Transverse colon (tissue), 4 donors: ENCODE data around the gene NID2. TPM values are rescaled to one million over a fixed set of nuclear protein-coding genes. Genes with fewer than 3 reads are reported as not detected.

Experiments used
- DNase-seq: peaks from one replicate; pipeline ENCODE4 v3.0.0-alpha.2; 2019
- H3K27ac ChIP-seq, 4 donors: fragments of 200-600 bp; sonication (generic); 2 replicates each; pipeline ENCODE4 v1.5.1; 2016 to 2018; ENCODE audit warnings: inconsistent platforms in 4 of 4
- H3K27me3 ChIP-seq: fragments of 200-600 bp; sonication (generic); 2 replicates; pipeline ENCODE4 v1.5.1; 2017; ENCODE audit warnings: inconsistent platforms
- H3K36me3 ChIP-seq, 4 donors: fragments of 200-600 bp; sonication (generic); 2 replicates each; pipeline ENCODE4 v1.5.1; 2017 to 2019; ENCODE audit warnings: inconsistent platforms in 4 of 4
- H3K4me1 ChIP-seq, 4 donors: fragments of 200-600 bp; sonication (generic); 2 replicates each; pipeline ENCODE4 v1.5.1; 2017 to 2020; ENCODE audit warnings: inconsistent platforms in 4 of 4
- H3K4me3 ChIP-seq, 4 donors: fragments of 200-600 bp; sonication (generic); 1 replicate in 1 of 4; 2 replicates in 3 of 4; pipeline versions ENCODE4 v1.5.1 to v1.6.1; 2017 to 2019; ENCODE audit warnings: inconsistent platforms in 4 of 4
- H3K9me3 ChIP-seq, 2 donors: fragments of 200-600 bp; sonication (generic); 2 replicates each; pipeline ENCODE4 v1.5.1; 2017 to 2019; ENCODE audit warnings: inconsistent platforms in 2 of 2
- CTCF ChIP-seq, 5 experiments: fragments of 200-600 bp in 3 of 5; fragments of 450-650 bp in 2 of 5; sonication (generic) in 3 of 5; IDR thresholded peaks; 1 replicate in 2 of 5; 2 replicates in 3 of 5; pipeline ENCODE4 v1.5.1; 2016 to 2017; ENCODE audit warnings: antibody characterized with exemption in 5 of 5, inconsistent platforms in 3 of 5, mild to moderate bottlenecking in 2 of 5, moderate library complexity in 1 of 5
- EP300 ChIP-seq: sonication (generic); formaldehyde crosslinking; IDR thresholded peaks from one replicate; pipeline ENCODE4 v1.6.1; 2017; ENCODE audit warnings: antibody characterized with exemption, low read depth
- POLR2A ChIP-seq: fragments of 450-650 bp; IDR thresholded peaks from one replicate; pipeline ENCODE4 v1.6.1; 2016; ENCODE audit warnings: antibody characterized with exemption, mild to moderate bottlenecking, moderate library complexity
- POLR2AphosphoS5 ChIP-seq, 3 donors: sonication (generic); formaldehyde crosslinking; IDR thresholded peaks; one replicate each; pipeline ENCODE4 v1.6.1; 2016; ENCODE audit warnings: antibody characterized with exemption in 3 of 3
- WGBS, 2 donors: methylation state at CpG; one replicate each; pipeline ENCODE4 v1.1.5; 2018; ENCODE audit warnings: low coverage in 1 of 2; 5-methylcytosine and 5-hydroxymethylcytosine counted together
- in situ Hi-C, 4 donors: fragments of 200-750 bp; cut with MboI; loops; one replicate each; pipeline versions ENCODE4 v1.15.0 to v1.15.1; 2017; ENCODE audit warnings: low sequenced_read_pairs in 3 of 4, low pct_ligation_motif_present in 1 of 4, low pct_unique_long_range_greater_than_20kb in 1 of 4
- intact Hi-C: fragments of 100-400 bp; cut with DNase I; formaldehyde crosslinking; loops from one replicate; pipeline ENCODE4 v1.15.1; 2023; ENCODE audit warnings: low total_unique reads
- total RNA-seq, 4 donors: library from RNA; depleted of rRNA; stranded (reverse); fragments of >200 nt; gene quantifications; one replicate each; pipeline ENCODE4 v1.1.0, GENCODE V29; 2016

The NID2 gene
- total RNA-seq, 4 donors from 2014 or later, result 8.3 to 62.7 (median 27.4) TPM

DNA sequence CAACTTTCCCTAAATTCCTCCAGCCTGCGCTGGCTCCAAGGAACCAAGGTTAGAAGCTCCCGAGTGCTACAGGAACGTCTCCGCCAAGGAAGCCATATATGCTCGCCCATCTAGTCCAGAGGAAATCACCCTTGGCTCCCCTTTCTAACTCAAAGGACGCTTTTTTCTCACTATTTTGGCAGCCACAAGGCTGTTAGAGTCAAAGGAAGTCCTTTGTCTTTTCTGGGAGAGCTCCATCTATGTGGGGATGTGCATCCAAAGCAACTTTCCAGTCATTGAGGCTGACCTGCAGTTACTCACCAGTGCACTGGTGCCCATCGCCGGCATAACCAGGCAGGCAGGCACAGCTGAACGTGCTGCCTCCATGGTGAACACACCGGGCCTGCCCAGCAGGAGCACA is 42.0 kb downstream of the NID2 start:
- intact Hi-C loops (no loop called here), in situ Hi-C loops (no loop called here)
- H3K27ac ChIP-seq, result no peak overlapping the region
- no peak overlapping the region for H3K4me3 ChIP-seq
- TF ChIP-seq POLR2A (no peak), POLR2AphosphoS5 (IDR thresholded peaks at IDR 0.05) (no peak), CTCF (IDR thresholded peaks at IDR 0.05) (no peak), EP300 (no peak)
- no peaks in the 10 kb centered on the region for H3K9me3 ChIP-seq
- H3K27me3 ChIP-seq, result no peaks in the 10 kb centered on the region
- peaks cover 0 to 5% (median 2%) of the 10 kb centered on the region in 4 donors for H3K4me1 ChIP-seq
- no peak for DNase-seq
- H3K36me3 ChIP-seq, result no peaks in the 10 kb centered on the region
- WGBS, 2 donors, result 72 to 92% methylated on average over 2 to 10 of the region's 10 CpGs

DNA sequence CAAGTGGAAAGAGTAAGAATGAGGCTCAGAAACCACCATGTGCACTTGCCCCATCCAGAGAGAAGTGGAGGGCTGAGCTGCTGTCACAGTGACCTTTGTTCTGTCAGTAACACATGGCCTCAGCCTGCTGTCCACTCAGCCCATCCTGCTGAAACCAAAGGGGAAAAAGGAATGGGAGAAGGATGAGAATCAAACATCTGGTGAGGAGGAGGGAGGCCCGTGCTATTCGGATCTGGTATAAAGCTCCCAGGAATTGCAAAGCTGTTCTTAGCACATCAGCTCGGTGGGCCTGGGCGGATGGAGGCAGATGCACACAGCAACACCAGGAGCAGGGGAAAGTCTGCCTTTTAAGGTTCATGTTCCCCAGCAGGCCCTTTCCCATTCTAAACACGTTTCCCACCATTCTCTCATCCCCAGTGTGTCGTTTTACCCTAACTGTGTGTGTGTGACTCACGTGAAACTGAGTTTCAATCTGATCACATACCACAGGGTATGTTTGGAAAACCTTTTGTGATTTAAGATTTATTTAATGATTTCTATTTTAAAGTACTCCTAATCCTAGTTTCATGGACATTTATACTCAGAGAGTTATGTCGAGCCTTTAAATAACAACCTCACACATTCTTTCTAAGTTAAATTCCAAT is 42.7 kb downstream of the NID2 start:
- Histone ChIP-seq H3K36me3 (no peaks in the 10 kb centered on the region), H3K4me1 (peaks cover 0 to 13% (median 9%) of the 10 kb centered on the region in 4 donors), H3K9me3 (no peaks in the 10 kb centered on the region), H3K4me3 (no peak overlapping the region), H3K27ac (no peak overlapping the region), H3K27me3 (no peaks in the 10 kb centered on the region)
- intact Hi-C loops (no loop called here), in situ Hi-C loops (no loop called here)
- WGBS, 2 donors, result 86 to 100% methylated on average over 1 to 8 of the region's 8 CpGs
- TF ChIP-seq POLR2AphosphoS5 (IDR thresholded peaks at IDR 0.05) (no peak), POLR2A (no peak), EP300 (no peak), CTCF (IDR thresholded peaks at IDR 0.05) (no peak)
- DNase-seq, result no peak

DNA sequence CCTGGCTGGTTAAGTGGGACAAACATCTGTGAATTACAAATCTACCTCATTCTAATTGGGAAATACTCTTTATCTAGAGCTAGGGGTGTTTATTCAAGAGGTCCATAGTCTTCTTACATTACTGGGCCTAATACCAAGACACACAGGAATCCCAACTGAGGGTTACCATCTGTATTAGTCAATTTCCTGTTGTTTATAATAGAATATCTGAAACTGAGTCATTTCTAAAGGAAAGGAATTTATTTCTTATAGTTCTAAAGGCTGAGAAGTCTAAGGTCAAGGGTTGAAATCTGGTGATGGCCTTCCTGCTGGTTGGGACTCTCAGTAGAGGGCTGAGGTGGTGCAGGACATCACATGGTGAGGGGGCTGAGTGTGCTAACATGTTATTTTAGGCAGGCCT is 43.5 kb downstream of the NID2 start:
- H3K27me3 ChIP-seq, result no peaks in the 10 kb centered on the region
- no peak overlapping the region for H3K4me3 ChIP-seq
- H3K27ac ChIP-seq, result no peak overlapping the region
- H3K9me3 ChIP-seq, result no peaks in the 10 kb centered on the region
- no peaks in the 10 kb centered on the region for H3K36me3 ChIP-seq
- DNase-seq, result no peak
- TF ChIP-seq CTCF (IDR thresholded peaks at IDR 0.05) (no peak), POLR2AphosphoS5 (IDR thresholded peaks at IDR 0.05) (no peak)
- intact Hi-C loops, result no loop called here
- H3K4me1 ChIP-seq, result peaks cover 0 to 20% (median 15%) of the 10 kb centered on the region in 4 donors
- in situ Hi-C loops, result no loop called here

DNA sequence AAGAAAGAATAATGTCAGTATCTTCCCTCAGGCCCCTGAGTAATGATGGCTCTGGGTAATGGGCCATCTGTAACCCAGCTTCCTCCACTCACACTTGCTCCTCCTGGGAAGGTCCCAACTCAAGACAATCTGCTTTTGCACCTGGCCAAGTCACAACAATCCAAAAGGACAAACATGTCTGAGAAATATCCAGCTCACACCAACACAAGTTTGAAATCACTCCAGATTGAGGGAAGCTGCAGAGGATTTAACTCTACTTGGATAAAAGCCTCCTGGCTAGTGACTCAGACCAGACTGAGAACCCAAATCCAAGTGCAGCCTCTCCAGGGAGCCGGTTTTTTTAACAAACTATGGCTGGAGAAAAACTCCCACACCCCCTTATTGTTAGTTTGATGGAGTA is 45.3 kb downstream of the NID2 start:
- no peak overlapping the region for H3K27ac ChIP-seq
- 0 to 100% methylated on average over 1 of the region's 1 CpG for WGBS, 2 donors
- H3K4me3 ChIP-seq, result no peak overlapping the region
- TF ChIP-seq EP300, result no peak
- TF ChIP-seq POLR2A, result no peak
- no peak for TF ChIP-seq POLR2AphosphoS5 (IDR thresholded peaks at IDR 0.05)
- TF ChIP-seq CTCF (IDR thresholded peaks at IDR 0.05), result no peak
- DNase-seq, result no peak
- intact Hi-C loops (no loop called here), in situ Hi-C loops (loop anchor here in 1 of 4 donors (25.0 kb wide), 2 partner anchors 239 to 464 kb away; partner anchors contain the start of gene PTGDR)
- no peaks in the 10 kb centered on the region for H3K27me3 ChIP-seq
- peaks cover 8 to 36% (median 30%) of the 10 kb centered on the region in 4 donors for H3K4me1 ChIP-seq
- H3K9me3 ChIP-seq, result no peaks in the 10 kb centered on the region
- no peaks in the 10 kb centered on the region for H3K36me3 ChIP-seq
